Measurements from ENCODE around the gene P3H1.

Gene P3H1

DNA sequence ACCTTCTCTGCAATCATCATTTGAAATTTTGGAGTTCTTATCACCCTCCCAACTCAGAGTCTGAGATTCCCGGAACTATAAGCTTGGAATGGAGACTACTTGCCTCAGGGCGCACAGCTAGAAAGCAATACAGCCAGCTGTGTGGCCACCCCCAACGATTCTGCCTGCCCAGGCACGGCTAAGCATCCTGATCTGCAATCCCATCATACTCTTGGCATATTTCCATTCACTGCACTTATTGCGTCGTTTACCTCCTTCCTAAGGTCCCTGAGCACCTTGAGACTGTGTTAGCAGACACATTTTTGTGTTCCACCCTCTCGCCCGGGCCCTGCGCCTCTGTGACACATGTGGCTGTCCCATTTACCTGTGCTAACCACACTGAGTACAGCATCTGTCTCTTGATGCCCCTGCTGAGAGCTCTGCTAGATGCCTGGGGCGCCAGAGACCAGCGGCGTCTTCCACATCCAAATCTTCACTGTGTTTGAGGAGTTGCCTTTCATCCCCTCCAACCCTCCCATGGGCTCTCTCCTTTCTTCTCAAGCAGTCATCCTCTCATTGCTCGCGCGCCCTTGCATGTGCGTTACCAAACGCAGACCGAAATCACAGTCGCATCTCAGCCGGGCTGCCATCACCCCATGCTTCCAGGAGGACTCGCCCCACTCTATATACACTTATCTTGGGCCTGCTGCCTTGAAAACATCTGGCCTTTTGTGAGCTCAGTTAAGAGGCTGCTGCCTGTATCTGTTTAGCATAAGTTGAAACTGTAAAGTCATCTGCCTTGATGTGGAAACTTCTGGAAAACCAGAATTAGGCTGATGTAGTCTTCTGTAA lies 23.3 kb downstream of the P3H1 start:
- no peak for FAIRE-seq

DNA sequence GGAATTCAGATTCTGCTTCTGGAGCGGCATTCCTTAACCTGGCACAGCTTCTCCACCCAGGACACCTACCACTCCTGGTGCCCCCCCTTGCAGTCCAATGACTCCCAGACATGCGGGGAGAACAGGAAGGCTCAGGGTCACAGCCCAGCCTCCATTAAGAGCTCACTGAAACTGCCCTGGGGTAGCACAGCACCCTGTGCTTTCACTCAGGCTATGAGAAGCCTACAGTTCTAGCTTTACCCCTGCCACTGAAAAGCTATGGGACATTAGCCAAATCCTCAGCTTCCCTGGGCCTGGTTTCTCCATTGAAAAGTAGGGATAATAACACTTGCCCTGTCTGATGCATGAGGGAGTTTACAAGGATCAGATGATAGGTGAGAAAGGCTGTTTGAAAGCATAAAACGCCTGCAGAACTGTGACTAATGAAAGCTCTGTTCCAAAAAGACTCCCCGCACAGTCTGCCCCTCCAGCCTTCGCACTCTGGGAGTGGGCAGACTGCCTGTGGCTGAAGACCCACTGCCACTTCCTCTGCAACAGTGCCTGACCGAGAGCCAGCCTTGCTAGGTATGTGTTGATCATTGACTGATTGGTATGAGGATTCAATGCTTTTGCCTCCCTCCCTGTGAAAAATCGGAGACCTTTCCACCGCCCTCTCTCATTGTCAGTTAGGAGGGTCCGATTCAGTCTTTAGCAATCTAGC lies 24.1 kb downstream of the P3H1 start:
- FAIRE-seq, result no peak

DNA sequence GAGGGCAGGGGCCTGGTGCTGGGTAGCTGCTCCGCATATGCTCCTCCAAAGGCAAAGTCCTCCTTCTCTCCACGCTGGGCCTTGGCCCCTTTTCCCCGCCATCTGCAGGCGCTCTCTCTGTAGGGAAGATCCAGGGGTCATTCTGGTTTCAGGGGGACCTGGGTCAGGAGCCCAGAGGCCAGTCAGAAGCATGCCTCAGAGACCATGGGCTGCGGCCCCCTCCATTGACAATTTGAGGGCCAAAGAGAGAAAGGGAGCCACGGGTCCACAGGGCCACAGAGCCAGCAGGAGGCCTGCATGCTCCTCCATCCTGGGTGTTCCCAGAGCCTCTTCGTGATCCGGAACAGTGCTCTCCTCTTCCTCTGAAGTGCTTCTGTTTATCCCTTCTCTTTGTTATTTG lies 24.7 kb downstream of the P3H1 start:
- no peak for FAIRE-seq

DNA sequence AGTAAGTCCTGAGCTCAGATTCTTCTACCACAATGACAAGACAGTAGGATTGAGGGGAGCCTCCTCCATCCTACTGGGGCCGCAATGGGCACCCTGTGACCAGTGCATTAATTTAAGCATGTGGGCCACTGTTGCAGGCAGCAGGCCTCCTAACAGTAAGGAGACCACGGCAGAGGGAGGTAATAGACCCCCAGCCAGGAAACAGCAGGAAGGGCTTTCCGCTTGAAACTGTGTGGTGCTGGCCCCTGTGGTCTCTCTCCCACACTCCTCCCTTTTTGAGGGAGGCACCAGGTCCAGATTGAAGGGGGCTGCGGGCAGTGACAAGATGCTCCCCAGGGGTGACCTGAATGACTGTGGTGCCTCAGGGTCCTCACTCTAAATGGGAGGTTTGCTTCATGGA lies 25.1 kb downstream of the P3H1 start:
- no peak for FAIRE-seq

DNA sequence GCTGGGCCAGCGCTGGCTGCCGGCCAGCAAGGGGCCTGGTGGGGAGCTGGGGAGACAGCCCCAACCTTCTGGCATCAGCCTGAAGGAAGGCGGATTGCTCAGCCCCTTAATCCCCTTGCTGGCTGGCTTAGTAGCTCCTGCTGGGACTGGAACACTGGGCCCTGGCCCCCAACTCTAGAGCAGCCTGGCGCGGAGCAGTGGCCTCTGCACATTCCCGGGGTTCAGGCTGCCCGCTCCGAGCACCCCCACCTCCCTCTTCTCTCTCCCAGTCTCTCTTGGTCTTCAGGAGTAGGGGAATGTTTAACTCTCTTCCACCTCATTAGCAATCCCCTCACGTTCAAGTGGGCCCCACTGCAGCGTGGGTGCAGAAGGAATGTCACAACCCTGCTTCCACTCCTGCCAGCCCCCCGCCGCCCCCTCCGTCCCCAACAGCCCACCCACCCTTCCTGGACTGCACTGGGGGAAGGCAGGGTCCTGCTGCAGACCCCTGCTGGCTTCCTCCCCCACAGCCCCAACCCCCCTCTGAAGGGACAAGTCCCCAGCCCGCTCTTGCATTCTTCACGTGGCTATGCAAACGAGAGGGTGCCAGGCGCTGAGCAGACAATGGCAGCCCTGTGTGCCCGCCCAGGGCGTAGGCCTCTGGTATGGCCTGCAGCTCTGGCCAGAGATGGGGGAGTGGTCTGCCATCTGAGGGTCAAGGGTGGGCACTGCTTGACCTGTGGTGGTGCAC lies 25.8 kb downstream of the P3H1 start:
- FAIRE-seq, result no peak

DNA sequence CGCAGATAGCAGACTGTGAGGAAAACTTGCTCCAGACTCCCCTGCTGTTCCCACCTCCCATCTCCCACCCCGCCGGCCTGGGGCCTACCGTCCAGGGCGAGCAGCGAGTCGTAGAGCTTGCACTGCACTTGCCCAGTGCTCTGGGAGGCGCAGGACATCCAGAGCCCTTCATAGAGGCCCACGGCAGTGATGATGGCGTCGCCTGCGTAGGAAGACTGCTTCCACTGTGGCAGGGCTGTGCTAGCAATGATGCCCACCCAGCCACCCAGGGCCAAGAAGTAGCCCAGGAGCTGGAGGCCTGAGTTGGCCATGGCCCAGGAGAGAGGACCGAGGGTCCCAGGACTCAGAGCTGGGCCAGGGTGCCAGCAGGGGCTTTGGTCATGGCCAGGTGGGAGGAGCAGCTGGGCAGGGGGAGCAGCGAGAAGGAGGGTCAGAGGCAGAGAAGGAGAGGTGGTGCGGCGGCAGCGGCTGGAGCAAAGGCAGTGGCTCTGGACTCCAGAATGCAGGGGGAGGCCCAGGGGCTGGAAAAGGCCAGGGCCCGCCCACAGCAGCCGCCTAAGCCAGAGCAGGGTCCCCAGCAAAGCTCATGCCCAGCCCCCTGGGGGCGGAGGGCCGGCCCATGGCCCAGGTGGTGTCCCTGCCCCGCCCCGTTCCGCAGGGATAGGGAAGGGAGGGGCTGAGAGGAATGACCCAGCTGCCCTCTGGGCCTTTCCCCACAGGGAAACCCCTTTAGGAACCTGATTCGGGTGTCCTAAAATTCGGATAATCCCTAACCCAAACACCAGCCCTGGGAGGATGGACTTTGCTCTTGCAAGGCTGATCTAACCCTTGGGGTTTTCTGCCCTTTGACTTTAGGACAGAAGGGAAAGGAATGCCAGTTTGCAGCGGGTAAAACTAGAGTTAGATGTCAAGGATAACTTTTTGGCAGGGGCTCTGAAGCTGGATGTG lies 26.8 kb downstream of the P3H1 start, which contains the start of gene CLDN19:
Gene CLDN19, minus strand, starts transcription at position 484 of the 948 bp plus-strand sequence. Its CDS starts 173 bp downstream, at position 311.
- FAIRE-seq, result no peak

DNA sequence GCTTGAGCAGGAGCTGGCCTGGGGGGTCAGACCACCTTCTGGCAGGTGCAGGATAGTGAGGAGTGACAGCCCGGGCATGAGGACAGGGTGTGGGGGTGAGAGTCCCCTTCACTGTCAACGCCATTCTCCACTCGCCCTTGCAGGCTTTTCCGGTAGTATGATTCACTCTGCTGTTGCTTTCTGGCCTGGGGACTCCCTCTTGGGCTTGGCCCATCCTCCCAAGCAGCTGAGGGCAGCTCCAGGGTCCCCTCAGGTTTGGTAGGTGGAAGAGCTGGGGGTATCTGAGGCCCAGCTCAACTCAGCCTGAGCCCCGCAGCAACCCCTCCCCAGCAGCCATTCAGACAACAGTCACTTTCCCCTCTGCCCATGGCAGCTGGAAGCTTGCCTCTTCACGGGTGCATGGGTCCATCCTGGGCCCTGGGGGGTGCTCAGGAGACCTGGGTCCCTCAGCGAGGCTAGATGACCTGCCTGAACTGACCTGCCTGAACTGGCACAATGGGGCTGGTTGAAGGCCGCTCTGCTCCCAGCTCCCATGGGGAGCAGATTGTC lies 28.1 kb downstream of the P3H1 start:
- FAIRE-seq, result no peak

DNA sequence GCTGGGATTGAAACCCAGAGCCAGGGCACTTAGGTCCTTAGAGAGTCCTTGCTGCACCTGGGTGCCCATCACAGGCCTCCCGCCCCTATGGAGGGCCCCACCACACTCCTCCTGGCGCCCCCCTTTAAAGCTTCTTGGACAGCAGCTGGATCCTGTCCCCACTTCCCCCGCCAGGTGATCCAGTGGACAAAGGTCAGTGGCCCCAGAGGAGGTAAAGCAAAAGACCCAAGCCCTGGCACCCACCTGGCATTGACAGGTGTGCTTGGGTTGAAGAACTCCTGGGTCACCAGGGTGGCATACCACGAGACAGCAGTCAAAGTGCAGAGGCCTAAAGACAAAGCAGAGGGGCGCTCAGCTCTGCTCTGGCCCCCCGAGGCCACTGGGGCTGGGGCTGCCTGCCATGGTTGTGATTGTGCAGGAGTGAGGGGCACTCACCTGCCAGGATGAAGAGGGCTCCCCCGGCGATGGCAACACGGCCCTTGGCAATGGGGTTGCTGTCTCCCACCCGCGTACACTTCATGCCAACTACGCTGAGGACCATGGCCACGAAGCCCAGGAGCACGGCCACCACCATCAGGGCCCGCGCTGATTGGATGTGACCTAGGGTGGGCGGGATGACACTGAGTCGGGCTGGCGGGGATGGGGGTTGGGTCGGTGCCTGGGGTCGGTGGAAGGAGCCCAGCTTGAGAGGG lies 28.7 kb downstream of the P3H1 start:
- FAIRE-seq, result no peak

DNA sequence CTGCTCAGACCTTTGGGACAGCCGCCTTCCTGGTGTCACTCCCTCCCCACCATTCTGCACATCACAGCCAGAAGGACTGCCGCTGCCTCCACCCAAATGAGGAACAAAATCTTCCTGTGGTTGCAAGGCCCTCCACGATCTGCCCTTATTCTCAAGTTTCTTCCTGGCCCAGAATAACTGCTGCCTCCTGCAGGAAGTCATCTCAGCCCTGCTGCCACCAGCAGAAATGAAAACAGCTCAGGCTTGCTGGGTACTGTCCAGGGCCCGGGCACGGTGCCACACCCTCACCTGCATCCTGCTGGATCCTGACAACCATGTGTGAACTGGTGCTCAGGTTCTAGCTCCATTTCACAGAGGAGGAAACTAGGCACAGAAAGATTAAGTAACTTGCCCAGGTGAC lies 29.6 kb downstream of the P3H1 start:
- no peak for FAIRE-seq

DNA sequence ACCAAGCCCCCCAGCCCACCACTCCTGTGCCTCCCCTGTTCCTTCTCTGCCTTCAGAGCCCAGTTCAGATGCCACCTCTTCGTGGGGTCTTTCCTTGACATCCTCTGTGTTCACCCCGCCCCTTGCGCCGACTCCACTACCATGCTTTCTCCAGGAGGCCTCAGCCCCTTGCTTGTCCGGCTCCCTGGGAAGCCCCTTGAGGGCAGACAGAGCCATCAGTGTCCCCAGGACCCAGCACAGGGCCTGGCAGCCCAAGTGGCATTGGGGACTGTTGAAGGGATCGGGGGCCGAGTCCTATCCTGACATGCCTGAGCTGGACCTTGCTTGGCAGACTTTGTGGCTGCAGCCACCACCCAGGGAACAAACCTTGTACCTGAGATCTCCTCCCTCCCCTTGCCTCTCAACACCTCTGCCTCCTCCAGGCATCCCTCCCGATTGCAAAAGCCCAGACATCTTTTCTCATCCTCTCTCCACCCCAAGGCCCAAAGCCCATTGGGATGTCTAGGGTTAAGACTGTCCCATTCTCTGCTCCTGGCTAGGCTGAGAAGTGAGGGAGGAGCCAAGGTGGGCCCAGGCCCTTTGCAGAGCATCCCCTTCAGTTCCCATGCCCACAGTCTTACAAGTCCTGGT lies 30.1 kb downstream of the P3H1 start:
- no peak for FAIRE-seq

DNA sequence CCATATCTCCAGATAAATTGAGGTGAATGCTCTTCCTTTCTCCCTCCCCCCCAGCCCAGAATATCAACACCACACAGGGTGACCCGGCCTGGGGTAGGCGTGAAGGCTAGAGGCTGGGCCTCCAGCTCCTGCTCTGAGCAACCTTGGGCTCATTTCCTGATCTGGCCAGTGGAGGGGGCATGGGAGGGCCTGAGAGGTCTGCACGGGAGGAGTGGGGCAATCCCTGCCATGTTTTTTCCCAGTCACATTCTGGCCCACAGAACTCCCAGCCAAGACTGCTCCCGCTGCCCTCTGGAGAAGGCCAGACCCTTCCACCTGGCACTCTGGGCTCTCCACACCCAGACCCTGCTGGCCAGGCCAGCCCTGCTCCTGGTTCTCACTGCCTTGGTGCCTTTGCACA lies 30.7 kb downstream of the P3H1 start:
- no peak for FAIRE-seq

DNA sequence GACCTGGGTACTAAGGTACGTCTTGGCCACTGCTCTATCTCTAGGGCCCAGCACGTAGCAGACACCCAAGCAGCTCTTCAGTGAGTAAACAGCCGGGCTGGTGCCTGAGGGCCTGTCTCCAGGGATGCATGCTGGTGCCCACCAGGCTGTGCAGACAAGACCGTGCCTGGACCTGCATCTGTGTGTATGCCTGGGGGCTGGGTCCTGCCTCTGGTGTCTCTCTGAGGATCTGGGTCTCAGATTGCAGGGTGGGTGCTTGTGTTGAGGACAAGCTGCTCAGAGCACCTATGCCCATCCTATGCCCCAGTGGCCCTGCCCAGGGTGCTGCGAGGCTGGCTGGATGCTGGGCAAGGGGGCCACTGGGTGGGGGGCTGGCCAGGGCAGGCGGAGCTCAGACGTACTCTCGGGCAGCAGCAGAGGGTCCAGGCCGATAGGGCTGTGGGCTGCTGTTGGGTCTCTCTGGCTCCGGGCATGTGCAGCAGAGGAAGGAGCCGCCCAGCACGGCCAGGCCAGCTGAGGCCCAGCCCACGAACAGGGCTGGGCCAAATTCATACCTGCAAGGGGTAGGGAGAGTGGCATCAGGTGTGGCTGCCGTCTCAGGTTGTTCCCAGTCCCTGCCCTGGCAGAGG lies 31.2 kb downstream of the P3H1 start:
- FAIRE-seq, result no peak

DNA sequence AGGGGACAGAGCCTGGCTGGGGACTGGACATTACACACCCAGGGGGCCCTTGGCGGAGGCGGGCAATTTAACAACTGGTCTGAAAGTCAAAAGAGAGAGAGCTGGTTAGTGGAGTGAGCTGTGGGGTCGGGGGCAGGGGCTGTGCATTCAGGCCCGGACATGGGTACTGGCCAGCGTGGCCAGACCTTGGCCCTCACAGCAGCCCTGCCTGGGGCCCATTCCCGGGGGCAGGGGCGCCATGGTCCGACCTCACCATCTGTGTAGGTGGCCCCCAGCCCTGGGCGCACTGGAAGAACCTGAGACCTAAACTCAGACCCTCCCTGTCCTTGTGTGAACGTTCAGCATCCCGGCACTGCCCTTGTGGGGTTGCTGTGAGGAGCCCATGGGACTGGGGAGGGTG lies 31.8 kb downstream of the P3H1 start:
- no peak for FAIRE-seq

DNA sequence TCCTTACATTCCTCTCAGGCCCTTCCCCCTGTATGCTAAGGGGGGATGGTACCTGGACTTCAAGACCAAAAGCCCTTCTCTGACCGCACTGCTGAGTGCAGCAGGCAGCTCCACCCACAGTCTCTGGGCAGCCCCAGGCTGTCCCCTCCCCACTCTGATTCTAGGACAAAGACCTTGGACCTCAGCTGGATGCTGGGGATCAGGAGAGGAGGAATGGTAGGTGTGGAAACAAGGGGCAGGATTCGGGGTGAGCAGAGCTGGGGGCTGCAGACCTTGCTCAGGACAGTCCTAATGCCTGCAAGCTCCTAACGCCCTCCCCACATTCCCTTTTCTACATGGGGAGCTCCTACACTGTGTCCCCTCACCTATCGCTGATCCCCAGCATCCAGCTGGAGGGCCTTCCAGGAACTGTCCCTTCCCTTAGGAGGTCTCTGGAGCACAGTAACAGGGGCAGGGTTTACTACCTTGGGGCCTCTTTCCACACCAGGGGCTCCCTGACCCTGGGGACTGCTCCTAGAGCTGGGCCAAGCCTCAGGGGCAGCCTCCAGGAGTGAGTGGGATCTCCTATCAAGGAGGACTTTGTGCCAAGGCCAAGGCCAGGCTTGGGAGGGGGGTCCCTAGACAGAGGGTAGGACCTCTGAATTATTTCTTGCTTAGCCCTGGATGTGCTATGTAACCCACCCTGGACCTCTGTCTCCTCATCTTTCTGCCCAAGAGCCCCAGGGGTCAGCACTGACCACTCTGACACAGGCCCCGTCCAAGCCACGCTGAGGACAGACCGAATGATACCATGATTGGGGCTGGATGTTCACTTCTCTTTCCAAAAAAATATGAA lies 32.4 kb downstream of the P3H1 start:
- FAIRE-seq, result no peak

DNA sequence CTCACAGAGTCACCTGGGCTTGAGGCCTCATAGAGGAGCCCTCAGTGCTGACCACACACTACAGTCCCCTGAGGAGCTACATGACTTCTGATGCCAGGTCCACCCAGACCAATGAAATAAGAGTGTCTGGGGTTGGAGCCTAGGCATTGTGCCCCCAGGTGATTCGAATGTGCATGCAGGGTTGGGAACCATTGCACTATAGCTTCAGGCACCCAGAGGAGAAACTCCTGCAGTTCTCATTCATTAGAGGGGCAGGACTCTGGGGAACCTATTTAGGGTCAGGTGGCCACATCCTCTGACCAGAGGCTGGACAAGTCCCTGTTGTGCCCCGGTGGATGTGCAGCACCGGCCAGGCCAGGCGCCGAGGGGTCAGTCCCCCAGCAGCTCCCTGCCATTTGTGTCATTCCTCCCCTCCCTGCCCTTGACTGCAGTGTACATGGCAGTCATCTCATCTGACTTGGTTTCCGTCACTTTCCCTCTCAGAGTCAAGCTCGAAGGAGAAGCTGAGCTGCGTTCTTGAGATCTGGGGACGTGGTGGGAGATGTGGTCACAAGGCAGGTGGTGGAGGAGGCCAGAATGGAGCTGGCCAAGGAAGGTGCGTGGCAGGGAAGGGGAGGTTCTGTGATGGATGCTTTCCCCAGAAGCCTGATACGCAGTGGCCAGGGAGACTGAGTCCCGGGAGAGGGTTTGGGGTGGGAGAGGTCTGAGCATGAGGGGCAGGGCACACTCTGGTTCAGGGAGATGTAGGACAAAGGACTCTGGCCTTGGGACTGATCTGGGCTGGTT lies 33.2 kb downstream of the P3H1 start:
- FAIRE-seq, result no peak

DNA sequence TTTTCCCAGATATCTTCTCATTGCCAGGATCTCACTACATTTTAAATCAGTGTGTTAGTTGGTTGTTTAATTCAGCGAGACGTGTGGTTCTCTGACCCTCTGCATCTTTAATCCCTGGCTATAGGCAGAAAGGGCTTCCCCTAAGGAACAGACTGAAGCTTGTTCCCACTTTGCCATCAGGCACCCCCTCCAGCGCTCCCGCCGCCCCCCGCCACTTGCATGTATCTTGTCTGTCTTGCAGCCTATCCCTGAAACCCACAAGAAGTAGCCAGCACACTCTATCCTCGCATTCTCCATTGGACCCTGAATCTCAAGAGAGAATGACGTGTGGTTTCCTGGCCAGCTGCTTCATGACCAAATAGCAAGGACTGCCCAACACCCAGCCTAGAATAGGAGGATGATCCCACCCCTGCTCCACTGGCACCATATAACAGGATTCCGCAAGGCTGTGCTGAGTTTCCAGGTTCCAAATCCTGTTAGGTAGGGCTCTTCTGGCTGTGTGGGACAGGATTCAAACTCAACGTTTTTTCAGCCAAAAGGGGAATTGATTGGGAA lies 34.6 kb downstream of the P3H1 start:
- FAIRE-seq, result no peak

DNA sequence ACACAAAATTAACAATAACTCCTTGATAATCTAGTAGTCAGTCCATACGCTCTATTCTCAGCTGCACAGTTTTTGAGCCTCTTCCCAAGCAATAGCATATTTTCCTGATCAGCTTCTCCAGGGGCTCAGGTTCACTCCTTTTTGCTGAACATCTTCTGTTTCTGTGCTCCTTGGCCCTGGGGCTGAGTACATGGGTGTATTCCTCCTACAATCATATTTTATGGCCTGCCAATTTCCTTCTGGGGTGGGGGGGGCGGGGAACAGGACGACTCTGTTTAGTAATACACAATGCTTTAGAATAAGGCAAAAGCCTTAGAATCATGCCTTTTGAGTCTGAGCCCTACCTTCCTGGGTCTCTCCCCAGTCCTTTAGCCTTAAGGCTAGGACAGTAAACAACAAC lies 35.2 kb downstream of the P3H1 start:
- FAIRE-seq, result no peak

DNA sequence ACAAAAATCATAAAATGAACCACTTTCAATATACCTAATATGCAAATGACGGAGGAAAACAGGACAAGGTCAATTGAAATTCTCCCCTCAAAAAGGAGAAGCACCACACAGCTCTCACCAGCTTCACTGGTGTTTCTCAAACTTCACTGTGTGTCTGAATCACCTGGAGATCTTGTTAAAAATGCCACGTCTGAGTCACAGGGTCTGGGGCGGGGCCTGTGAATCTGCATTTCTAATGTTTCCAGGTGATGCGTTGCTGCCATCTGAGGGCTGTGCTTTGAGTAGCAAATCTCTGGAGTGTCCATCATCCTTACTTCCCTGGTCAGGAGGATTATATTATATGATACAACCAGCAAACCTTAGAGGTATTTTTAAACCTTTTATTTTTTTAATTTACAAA lies 35.8 kb downstream of the P3H1 start:
- FAIRE-seq, result no peak

All from A204.1 (cell line).